Fibroblast of skin of right quadriceps (primary cell): ENCODE data around the gene SFT2D3.

Source experiments
- DNase-seq: peaks from one replicate; pipeline ENCODE4 v3.0.0-alpha.2; 2013

SFT2D3 gene

GRCh38 chr2:127754186-127754585, 52.9 kb downstream of the SFT2D3 start:
- DNase-seq: no peak
